ENCODE data around the gene PGAM5. TPM values are rescaled to one million over a fixed set of nuclear protein-coding genes. Genes with fewer than 3 reads are reported as not detected.

PGAM5 gene
- total and polyA plus RNA-seq, 2 of the 13 experiments (the other 11 are each of a cell fraction or from before 2014, with no cell fraction given) = 18.0 to 77.9 TPM

- TF ChIP-seq TRIM22 (IDR thresholded peaks at IDR 0.05) (no peak), ZNF761 (CRISPR knock-in tag; conservative IDR thresholded peaks at IDR 0.05) (no peak), HIC2 (CRISPR knock-in tag; IDR thresholded peaks at IDR 0.05; ENCODE audit: low read depth) (no peak; the same call in 1 of the 2 replicates), SKIL (CRISPR knock-in tag; IDR thresholded peaks at IDR 0.05; ENCODE audit: borderline replicate concordance) (no peak; the same call in 1 of the 2 replicates), SP5 (CRISPR knock-in tag; IDR thresholded peaks at IDR 0.05; ENCODE audit: borderline replicate concordance, low read depth) (0 out of 2 replicates have a peak, but pooled peaks have one; percentile 47), CBX2 (IDR thresholded peaks at IDR 0.05; ENCODE audit: low read depth, low read length) (no peak), CBX2 (CRISPR knock-in tag; IDR thresholded peaks at IDR 0.05; ENCODE audit: low read depth) (no peak), ZNF160 (CRISPR knock-in tag; IDR thresholded peaks at IDR 0.05) (peak; percentile 63; the same call in 1 of the 2 replicates), ZNF644 (CRISPR knock-in tag; IDR thresholded peaks at IDR 0.05; ENCODE audit: low read depth) (no peak), ZNF205 (CRISPR knock-in tag; IDR thresholded peaks at IDR 0.05) (peak; percentile 71), ZMAT3 (CRISPR knock-in tag; conservative IDR thresholded peaks at IDR 0.05) (no peak; the same call in 1 of the 2 replicates), CENPT (CRISPR knock-in tag; IDR thresholded peaks at IDR 0.05; ENCODE audit: low read depth) (no peak), MYPOP (CRISPR knock-in tag; IDR thresholded peaks at IDR 0.05) (no peak; the same call in 1 of the 2 replicates), HHEX (CRISPR knock-in tag; IDR thresholded peaks at IDR 0.05) (no peak), U2AF1 (optimal IDR thresholded peaks at IDR 0.05; ENCODE audit: low read depth, low read length) (no peak), ARNT (IDR thresholded peaks at IDR 0.05) (no peak), ZNF7 (CRISPR knock-in tag; IDR thresholded peaks at IDR 0.05) (peak; percentile 21; the same call in 1 of the 2 replicates), KLF16 (CRISPR knock-in tag; IDR thresholded peaks at IDR 0.05) (peak in 1 of 2 experiments; percentile 89; a peak in 2 of 4 replicates), PHF20 (CRISPR knock-in tag; IDR thresholded peaks at IDR 0.05) (peak; percentile 82), AGO2 (optimal IDR thresholded peaks at IDR 0.05; ENCODE audit: low read depth, low read length) (peak; percentile 93), REL (CRISPR knock-in tag; conservative IDR thresholded peaks at IDR 0.05) (peak; percentile 69; the same call in 1 of the 2 replicates), CHD2 (IDR thresholded peaks at IDR 0.05; ENCODE audit: low read depth, low read length) (peak; percentile 87), ESRRA (CRISPR knock-in tag; IDR thresholded peaks at IDR 0.05; ENCODE audit: low read depth) (0 out of 2 replicates have a peak, but pooled peaks have one; percentile 25), BCL3 (CRISPR knock-in tag; IDR thresholded peaks at IDR 0.05) (no peak; the same call in 1 of the 2 replicates)
Measured at GRCh38 chr12:132710405-132711079, at the start of gene PGAM5 (continued).
